HG02678 (cell line): Measurements from ENCODE around the gene SOD3.

ENCODE experiments used
- ATAC-seq: cut with Tn5 transposase; IDR thresholded peaks from one replicate; pipeline ENCODE4 v1.9.1; 2021; ENCODE audit warnings: mild to moderate bottlenecking, moderate library complexity; ENCODE audit not compliant: unreplicated experiment

Gene SOD3

GRCh38 chr4:24800325-24800895, 5.0 kb downstream of the SOD3 start:
- ATAC-seq = no peak

GRCh38 chr4:24801136-24801855, 5.9 kb downstream of the SOD3 start:
- ATAC-seq = no peak

- ATAC-seq = no peak
Observed at GRCh38 chr4:24802648-24803047, 7.3 kb downstream of the SOD3 start.

GRCh38 chr4:24805067-24805466, 9.7 kb downstream of the SOD3 start:
- ATAC-seq = no peak

- no peak for ATAC-seq
Observed at GRCh38 chr4:24805566-24805965, 10.2 kb downstream of the SOD3 start.

GRCh38 chr4:24806206-24806990, 11.0 kb downstream of the SOD3 start:
- no peak for ATAC-seq

GRCh38 chr4:24807611-24808010, 12.2 kb downstream of the SOD3 start:
- no peak for ATAC-seq

GRCh38 chr4:24808261-24808660, 12.9 kb downstream of the SOD3 start:
- ATAC-seq = no peak

GRCh38 chr4:24808955-24809354, 13.6 kb downstream of the SOD3 start:
- no peak for ATAC-seq

GRCh38 chr4:24809376-24809775, 14.0 kb downstream of the SOD3 start:
- ATAC-seq = no peak

GRCh38 chr4:24809815-24810405, 14.5 kb downstream of the SOD3 start:
- ATAC-seq = no peak

- ATAC-seq = no peak
Observed at GRCh38 chr4:24810871-24811631, 15.7 kb downstream of the SOD3 start.

GRCh38 chr4:24813732-24814131, 18.4 kb downstream of the SOD3 start:
- no peak for ATAC-seq

- ATAC-seq = no peak
Observed at GRCh38 chr4:24816797-24817196, 21.4 kb downstream of the SOD3 start.

GRCh38 chr4:24820541-24820940, 25.2 kb downstream of the SOD3 start:
- ATAC-seq = no peak

- ATAC-seq = no peak
Observed at GRCh38 chr4:24824720-24825119, 29.3 kb downstream of the SOD3 start.

- ATAC-seq = no peak
Observed at GRCh38 chr4:24831637-24832036, 36.3 kb downstream of the SOD3 start.

GRCh38 chr4:24835696-24836095, 40.3 kb downstream of the SOD3 start:
- ATAC-seq = no peak

GRCh38 chr4:24836661-24837242, 41.4 kb downstream of the SOD3 start:
- no peak for ATAC-seq

GRCh38 chr4:24837336-24837735, 42.0 kb downstream of the SOD3 start:
- ATAC-seq = no peak

GRCh38 chr4:24837781-24838180, 42.4 kb downstream of the SOD3 start:
- ATAC-seq = no peak
